CD4-positive, alpha-beta memory T cell (primary cell): ENCODE results near the gene CCSER1. TPM values are rescaled to one million over a fixed set of nuclear protein-coding genes. Genes with fewer than 3 reads are reported as not detected.
"Not testable (repeated sequence)": the region's sequence is repeated elsewhere in the genome, so short reads cannot be mapped to it uniquely, and the experiment has no call there.

ENCODE experiments used
- CTCF ChIA-PET: fragments of 350-600 bp; sonication (Branson Sonifier 250); formaldehyde crosslinking; loops from one replicate; lab custom pipeline; 2021; ENCODE audit warnings: inconsistent platforms; ENCODE audit not compliant: partially characterized antibody; lab: Charles Lee
- POLR2A ChIA-PET: fragments of 350-600 bp; sonication (Branson Sonifier 250); formaldehyde crosslinking; loops from one replicate; lab custom pipeline; 2021; ENCODE audit not compliant: partially characterized antibody; lab: Charles Lee
- DNase-seq, 5 donors: peaks; one replicate each; pipeline versions ENCODE4 v3.0.0 to v3.0.0-alpha.2; 2020 to 2022; ENCODE audit warnings: mixed read lengths in 1 of 5
- H3K27ac ChIP-seq: one replicate; pipeline ENCODE4 v1.7.0; 2013; ENCODE audit warnings: low read depth, low read length
- H3K27me3 ChIP-seq: 2 replicates; pipeline ENCODE4 v1.7.0; 2013; ENCODE audit warnings: mild to moderate bottlenecking, low read length, moderate library complexity; ENCODE audit not compliant: insufficient read depth
- H3K36me3 ChIP-seq: 2 replicates; pipeline ENCODE4 v1.7.0; 2013; ENCODE audit warnings: mild to moderate bottlenecking, low read length, moderate library complexity; ENCODE audit not compliant: insufficient read depth
- H3K4me1 ChIP-seq: 2 replicates; pipeline ENCODE4 v1.7.0; 2013; ENCODE audit warnings: mild to moderate bottlenecking, low read length, moderate library complexity; ENCODE audit not compliant: insufficient read depth
- H3K4me3 ChIP-seq, 2 donors: one replicate each; pipeline ENCODE4 v1.7.0; 2013; ENCODE audit warnings: low read length in 2 of 2, mild to moderate bottlenecking in 1 of 2
- H3K9me3 ChIP-seq, 2 donors: one replicate each; pipeline ENCODE4 v1.7.0; 2013; ENCODE audit warnings: low read length in 2 of 2, control low read depth in 1 of 2; ENCODE audit not compliant: control insufficient read depth in 1 of 2
- H3K27ac Mint-ChIP-seq, 7 donors: one replicate each; pipeline ENCODE4 v1.8.0; 2020 to 2021; ENCODE audit warnings: mixed read lengths in 7 of 7, mild to moderate bottlenecking in 6 of 7, inconsistent platforms in 3 of 7, moderate library complexity in 3 of 7
- H3K27me3 Mint-ChIP-seq, 2 donors: one replicate each; pipeline ENCODE4 v1.8.0; 2020 to 2021; ENCODE audit warnings: mixed read lengths in 2 of 2
- H3K36me3 Mint-ChIP-seq, 2 donors: one replicate each; pipeline ENCODE4 v1.8.0; 2020 to 2021; ENCODE audit warnings: mixed read lengths in 2 of 2, inconsistent platforms in 1 of 2, mild to moderate bottlenecking in 1 of 2
- H3K4me1 Mint-ChIP-seq, 4 donors: one replicate each; pipeline ENCODE4 v1.8.0; 2020 to 2021; ENCODE audit warnings: mixed read lengths in 4 of 4, mild to moderate bottlenecking in 1 of 4
- H3K4me3 Mint-ChIP-seq, 8 donors: one replicate each; pipeline ENCODE4 v1.8.0; 2020 to 2021; ENCODE audit warnings: mixed read lengths in 8 of 8, mild to moderate bottlenecking in 7 of 8, moderate library complexity in 6 of 8, inconsistent platforms in 3 of 8
- H3K9me3 Mint-ChIP-seq, 8 donors: one replicate each; pipeline ENCODE4 v1.8.0; 2020 to 2021; ENCODE audit warnings: mixed read lengths in 8 of 8, mild to moderate bottlenecking in 5 of 8, inconsistent platforms in 3 of 8, moderate library complexity in 1 of 8
- intact Hi-C: fragments of 100-400 bp; cut with micrococcal nuclease; formaldehyde crosslinking; loops from one replicate; pipeline ENCODE4 v1.15.1; 2023
- polyA plus RNA-seq, 2 donors: library from polyadenylated mRNA; unstranded; fragments of 300-500 nt; fragmentation: Illumina TruSeq; gene quantifications; one replicate each; pipeline ENCODE4 v1.2.3, GENCODE V29; 2021
- total RNA-seq, 2 experiments: library from RNA; stranded (reverse); gene quantifications; one replicate each; pipeline ENCODE4 v1.2.3, GENCODE V29; 2021

The CCSER1 gene
- total and polyA plus RNA-seq, 4 experiments from 2014 or later: 0.47 to 2.0 (median 1.7) TPM; not detected in 1

GRCh38 chr4:91366554-91366953 is 1239.4 kb downstream of the CCSER1 start:
- Histone ChIP-seq H3K4me1 (no peaks in the 10 kb centered on the region), H3K27me3 (no peaks in the 10 kb centered on the region), H3K9me3 (no peaks in the 10 kb centered on the region), H3K36me3 (no peaks in the 10 kb centered on the region), H3K27ac (no peak overlapping the region), H3K4me3 (no peak overlapping the region)
- no peak overlapping the region for H3K27ac Mint-ChIP-seq
- POLR2A ChIA-PET: no interaction called here
- DNase-seq: no peak
- no peak overlapping the region for H3K4me3 Mint-ChIP-seq
- no peaks in the 10 kb centered on the region for H3K27me3 Mint-ChIP-seq
- H3K4me1 Mint-ChIP-seq: no peaks in the 10 kb centered on the region
- H3K36me3 Mint-ChIP-seq: no peaks in the 10 kb centered on the region
- peaks cover 0 to 9% (median 4%) of the 10 kb centered on the region in 8 donors for H3K9me3 Mint-ChIP-seq
- intact Hi-C loops: no loop called here
- CTCF ChIA-PET: no interaction called here

GRCh38 chr4:91369116-91369515 is 1241.9 kb downstream of the CCSER1 start:
- intact Hi-C loops: no loop called here
- ChIA-PET CTCF (no interaction called here), POLR2A (no interaction called here)
- H3K27ac ChIP-seq: no peak overlapping the region
- no peak for DNase-seq
- no peaks in the 10 kb centered on the region for H3K27me3 ChIP-seq
- H3K4me1 ChIP-seq: no peaks in the 10 kb centered on the region
- H3K4me3 ChIP-seq: no peak overlapping the region
- H3K36me3 Mint-ChIP-seq: no peaks in the 10 kb centered on the region
- H3K9me3 Mint-ChIP-seq: peaks cover 0 to 11% (median 5%) of the 10 kb centered on the region in 8 donors
- peaks cover 0 to 3% of the 10 kb centered on the region in 2 donors for H3K9me3 ChIP-seq
- H3K27me3 Mint-ChIP-seq: no peaks in the 10 kb centered on the region
- H3K36me3 ChIP-seq: no peaks in the 10 kb centered on the region
- no peak overlapping the region for H3K4me3 Mint-ChIP-seq
- no peaks in the 10 kb centered on the region for H3K4me1 Mint-ChIP-seq
- no peak overlapping the region for H3K27ac Mint-ChIP-seq

DNA sequence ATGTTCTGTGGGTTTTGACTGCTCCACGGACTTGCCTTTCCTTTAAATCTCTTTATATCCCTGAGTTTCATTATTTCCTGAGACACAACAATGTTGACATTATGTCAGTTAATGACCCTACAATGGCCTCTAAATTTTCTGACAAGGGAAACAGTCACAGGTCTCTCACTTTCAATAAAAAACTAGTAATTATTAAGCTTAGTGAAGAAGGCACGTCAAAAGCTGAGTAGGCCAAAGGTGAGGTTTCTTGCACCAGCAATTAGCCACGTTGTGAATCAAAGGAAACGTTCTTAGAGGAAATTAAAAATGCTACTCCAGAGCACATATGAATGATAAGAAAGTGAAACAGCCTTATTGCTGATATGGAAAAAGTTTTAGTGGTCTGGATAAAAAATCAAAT is 1246.4 kb downstream of the CCSER1 start:
- H3K4me3 ChIP-seq: no peak overlapping the region
- H3K36me3 ChIP-seq: no peaks in the 10 kb centered on the region
- peaks cover 0 to 3% of the 10 kb centered on the region in 2 donors for H3K9me3 ChIP-seq
- intact Hi-C loops: no loop called here
- DNase-seq: no peak
- no peaks in the 10 kb centered on the region for H3K4me1 ChIP-seq
- POLR2A ChIA-PET: no interaction called here
- H3K27ac Mint-ChIP-seq: no peak overlapping the region
- no peaks in the 10 kb centered on the region for H3K27me3 Mint-ChIP-seq
- CTCF ChIA-PET: no interaction called here
- no peaks in the 10 kb centered on the region for H3K36me3 Mint-ChIP-seq
- H3K4me1 Mint-ChIP-seq: no peaks in the 10 kb centered on the region
- H3K9me3 Mint-ChIP-seq: peaks cover 0 to 19% (median 8%) of the 10 kb centered on the region in 8 donors
- H3K27me3 ChIP-seq: no peaks in the 10 kb centered on the region
- no peak overlapping the region for H3K4me3 Mint-ChIP-seq
- no peak overlapping the region for H3K27ac ChIP-seq

GRCh38 chr4:91405431-91405830 is 1278.2 kb downstream of the CCSER1 start:
- H3K4me1 Mint-ChIP-seq, DNase-seq, H3K27ac Mint-ChIP-seq, H3K9me3 ChIP-seq, H3K4me3 ChIP-seq, H3K4me1 ChIP-seq, H3K27ac ChIP-seq, H3K27me3 ChIP-seq, H3K27me3 Mint-ChIP-seq, H3K4me3 Mint-ChIP-seq, intact Hi-C loops, H3K36me3 Mint-ChIP-seq, POLR2A ChIA-PET, CTCF ChIA-PET, H3K36me3 ChIP-seq: not testable (repeated sequence)
- peaks cover 6 to 31% (median 17%) of the 10 kb centered on the region in 8 donors for H3K9me3 Mint-ChIP-seq

GRCh38 chr4:91422011-91422410 is 1294.8 kb downstream of the CCSER1 start:
- no peak overlapping the region for H3K4me3 Mint-ChIP-seq
- no peaks in the 10 kb centered on the region for H3K36me3 Mint-ChIP-seq
- Histone ChIP-seq H3K27ac (no peak overlapping the region), H3K9me3 (no peaks in the 10 kb centered on the region), H3K4me1 (no peaks in the 10 kb centered on the region), H3K4me3 (no peak overlapping the region), H3K36me3 (no peaks in the 10 kb centered on the region), H3K27me3 (no peaks in the 10 kb centered on the region)
- POLR2A ChIA-PET: no interaction called here
- CTCF ChIA-PET: no interaction called here
- intact Hi-C loops: no loop called here
- H3K4me1 Mint-ChIP-seq: no peaks in the 10 kb centered on the region
- no peak for DNase-seq
- H3K9me3 Mint-ChIP-seq: peaks cover 7 to 34% (median 15%) of the 10 kb centered on the region in 8 donors
- no peak overlapping the region for H3K27ac Mint-ChIP-seq
- H3K27me3 Mint-ChIP-seq: no peaks in the 10 kb centered on the region

GRCh38 chr4:91426725-91427124 is 1299.5 kb downstream of the CCSER1 start:
- Mint-ChIP-seq H3K27ac (no peak overlapping the region), H3K4me1 (no peaks in the 10 kb centered on the region), H3K9me3 (peaks cover 0 to 12% (median 4%) of the 10 kb centered on the region in 8 donors), H3K27me3 (no peaks in the 10 kb centered on the region), H3K36me3 (no peaks in the 10 kb centered on the region), H3K4me3 (no peak overlapping the region)
- Histone ChIP-seq H3K27ac (no peak overlapping the region), H3K9me3 (no peaks in the 10 kb centered on the region), H3K4me3 (no peak overlapping the region), H3K4me1 (no peaks in the 10 kb centered on the region), H3K36me3 (no peaks in the 10 kb centered on the region), H3K27me3 (no peaks in the 10 kb centered on the region)
- intact Hi-C loops: no loop called here
- CTCF ChIA-PET: no interaction called here
- POLR2A ChIA-PET: no interaction called here
- DNase-seq: no peak

GRCh38 chr4:91427171-91427570 is 1300.0 kb downstream of the CCSER1 start:
- DNase-seq: no peak
- Mint-ChIP-seq H3K4me3 (no peak overlapping the region), H3K9me3 (peaks cover 3 to 12% (median 5%) of the 10 kb centered on the region in 8 donors), H3K4me1 (no peaks in the 10 kb centered on the region), H3K27me3 (no peaks in the 10 kb centered on the region), H3K27ac (no peak overlapping the region), H3K36me3 (no peaks in the 10 kb centered on the region)
- H3K4me3 ChIP-seq: no peak overlapping the region
- CTCF ChIA-PET: no interaction called here
- no peaks in the 10 kb centered on the region for H3K27me3 ChIP-seq
- no peak overlapping the region for H3K27ac ChIP-seq
- H3K36me3 ChIP-seq: no peaks in the 10 kb centered on the region
- intact Hi-C loops: no loop called here
- POLR2A ChIA-PET: no interaction called here
- H3K9me3 ChIP-seq: no peaks in the 10 kb centered on the region
- no peaks in the 10 kb centered on the region for H3K4me1 ChIP-seq

DNA sequence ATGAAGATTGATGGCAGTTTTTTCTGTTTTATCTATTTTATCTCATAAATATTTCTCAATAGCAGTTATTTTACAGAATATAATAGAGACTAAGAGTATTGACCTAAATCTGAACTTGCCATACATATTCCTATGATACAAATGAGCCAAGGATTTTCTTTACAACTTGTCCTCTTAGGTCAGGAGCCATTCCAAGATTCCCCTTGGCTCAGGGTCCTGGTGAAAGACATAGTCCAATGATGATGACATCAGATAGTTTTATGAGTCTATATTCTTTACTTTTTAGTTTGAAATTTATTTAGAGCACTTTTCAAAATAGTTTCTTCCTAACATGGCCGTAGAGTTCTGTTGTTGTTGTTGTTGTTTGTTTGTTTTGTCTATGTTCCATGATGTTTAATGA is 1307.4 kb downstream of the CCSER1 start:
- H3K27me3 ChIP-seq: no peaks in the 10 kb centered on the region
- no peak overlapping the region for H3K27ac Mint-ChIP-seq
- no peaks in the 10 kb centered on the region for H3K9me3 ChIP-seq
- H3K4me3 Mint-ChIP-seq: no peak overlapping the region
- no peaks in the 10 kb centered on the region for H3K36me3 Mint-ChIP-seq
- CTCF ChIA-PET: no interaction called here
- H3K4me1 Mint-ChIP-seq: no peaks in the 10 kb centered on the region
- H3K4me1 ChIP-seq: no peaks in the 10 kb centered on the region
- H3K27ac ChIP-seq: no peak overlapping the region
- H3K36me3 ChIP-seq: no peaks in the 10 kb centered on the region
- intact Hi-C loops: no loop called here
- DNase-seq: no peak
- peaks cover 0 to 21% (median 9%) of the 10 kb centered on the region in 8 donors for H3K9me3 Mint-ChIP-seq
- POLR2A ChIA-PET: no interaction called here
- H3K27me3 Mint-ChIP-seq: no peaks in the 10 kb centered on the region
- H3K4me3 ChIP-seq: no peak overlapping the region
